Esophagus squamous epithelium (tissue), 5 donors: Measurements from ENCODE around the gene FAM83F. TPM values are rescaled to one million over a fixed set of nuclear protein-coding genes. Genes with fewer than 3 reads are reported as not detected.

Experiments used
- DNase-seq: peaks from one replicate; lab custom pipeline; 2025; lab: John Stamatoyannopoulos, UW
- H3K27ac ChIP-seq, 4 donors: fragments of 200-600 bp; sonication (generic); one replicate each; pipeline ENCODE4 v1.5.1; 2016 to 2019; ENCODE audit warnings: mild to moderate bottlenecking in 1 of 4
- H3K27me3 ChIP-seq, 4 donors: fragments of 200-600 bp; sonication (generic); 1 replicate in 3 of 4; 2 replicates in 1 of 4; pipeline versions ENCODE4 v1.5.1 to v1.6.0; 2017 to 2021; ENCODE audit warnings: antibody characterized with exemption in 1 of 4
- H3K36me3 ChIP-seq, 3 donors: fragments of 200-600 bp; sonication (generic); one replicate each; pipeline ENCODE4 v1.5.1; 2016 to 2019
- H3K4me1 ChIP-seq, 3 donors: fragments of 200-600 bp; sonication (generic); one replicate each; pipeline ENCODE4 v1.5.1; 2017 to 2019
- H3K4me3 ChIP-seq, 4 donors: fragments of 200-600 bp; sonication (generic); 1 replicate in 3 of 4; 2 replicates in 1 of 4; pipeline ENCODE4 v1.5.1; 2016 to 2019; ENCODE audit warnings: mild to moderate bottlenecking in 2 of 4, moderate library complexity in 1 of 4
- H3K9me3 ChIP-seq, 3 donors: fragments of 200-600 bp; sonication (generic); one replicate each; pipeline ENCODE4 v1.5.1; 2016 to 2019
- CTCF ChIP-seq, 6 experiments: fragments of 450-650 bp in 4 of 6; fragments of 200-600 bp in 2 of 6; sonication (generic) in 2 of 6; IDR thresholded peaks; one replicate each; pipeline ENCODE4 v1.5.1; 2016 to 2019; ENCODE audit warnings: antibody characterized with exemption in 6 of 6, mild to moderate bottlenecking in 4 of 6, moderate library complexity in 4 of 6
- POLR2A ChIP-seq, 4 donors: fragments of 450-650 bp; IDR thresholded peaks; one replicate each; pipeline ENCODE4 v1.6.1; 2017; ENCODE audit warnings: antibody characterized with exemption in 4 of 4, mild to moderate bottlenecking in 4 of 4, moderate library complexity in 3 of 4
- whole genome bisulfite sequencing, 2 donors: methylation state at CpG; one replicate each; pipeline ENCODE4 v1.1.5; 2018; 5-methylcytosine and 5-hydroxymethylcytosine counted together
- intact Hi-C: fragments of 100-400 bp; cut with DNase I; formaldehyde crosslinking; loops from one replicate; pipeline ENCODE4 v1.15.0; 2022
- total RNA-seq, 4 donors: library from RNA; depleted of rRNA; stranded (reverse); fragments of >200 nt; gene quantifications; one replicate each; pipeline ENCODE4 v1.1.0, GENCODE V29; 2016
- donor health status: DM: yes; HTN: yes; CAD: no.

Gene FAM83F
- total RNA-seq, 4 donors from 2014 or later: 25.5 to 39.2 (median 29.6) TPM

GRCh38 chr22:39966470-39966869 lies 28.3 kb upstream of the FAM83F start:
- H3K27me3 ChIP-seq: peaks cover 0 to 84% (median 0%) of the 10 kb centered on the region in 4 donors
- H3K4me3 ChIP-seq: no peak overlapping the region
- no peaks in the 10 kb centered on the region for H3K36me3 ChIP-seq
- intact Hi-C loops: no loop called here
- TF ChIP-seq CTCF (IDR thresholded peaks at IDR 0.05): no peak
- TF ChIP-seq POLR2A (IDR thresholded peaks at IDR 0.05): no peak
- 75 to 89% methylated on average over 2 of the region's 2 CpGs for WGBS, 2 donors
- peak overlapping the region in 1 of 4 donors; percentile 9 for H3K27ac ChIP-seq
- peaks cover 0 to 27% (median 14%) of the 10 kb centered on the region in 3 donors for H3K4me1 ChIP-seq
- no peaks in the 10 kb centered on the region for H3K9me3 ChIP-seq
- no peak for DNase-seq

GRCh38 chr22:39967103-39967829 lies 27.5 kb upstream of the FAM83F start:
- intact Hi-C loops: no loop called here
- TF ChIP-seq CTCF (IDR thresholded peaks at IDR 0.05) (no peak), POLR2A (IDR thresholded peaks at IDR 0.05) (no peak)
- peaks cover 0 to 27% (median 14%) of the 10 kb centered on the region in 3 donors for H3K4me1 ChIP-seq
- peaks cover 0 to 84% (median 0%) of the 10 kb centered on the region in 4 donors for H3K27me3 ChIP-seq
- H3K27ac ChIP-seq: peak overlapping the region in 3 of 4 donors; percentile 4 to 34 (median 7)
- no peak for DNase-seq
- WGBS, 2 donors: 43 to 46% methylated on average over 9 of the region's 9 CpGs
- H3K4me3 ChIP-seq: no peak overlapping the region
- no peaks in the 10 kb centered on the region for H3K36me3 ChIP-seq
- H3K9me3 ChIP-seq: no peaks in the 10 kb centered on the region

- H3K9me3 ChIP-seq: no peaks in the 10 kb centered on the region
- no peak for DNase-seq
- peaks cover 0 to 88% (median 0%) of the 10 kb centered on the region in 4 donors for H3K27me3 ChIP-seq
- intact Hi-C loops: no loop called here
- WGBS, 2 donors: 47 to 66% methylated on average over 10 to 13 of the region's 20 CpGs
- H3K27ac ChIP-seq: peak overlapping the region in 2 of 4 donors; percentile 11 to 34
- peaks cover 0 to 27% (median 14%) of the 10 kb centered on the region in 3 donors for H3K4me1 ChIP-seq
- no peak overlapping the region for H3K4me3 ChIP-seq
- no peak for TF ChIP-seq POLR2A (IDR thresholded peaks at IDR 0.05)
- TF ChIP-seq CTCF (IDR thresholded peaks at IDR 0.05): no peak
- H3K36me3 ChIP-seq: no peaks in the 10 kb centered on the region
These were observed 26.5 kb upstream of the FAM83F start for GRCh38 chr22:39967996-39968972.

- no peaks in the 10 kb centered on the region for H3K9me3 ChIP-seq
- WGBS, 2 donors: 87 to 91% methylated on average over 4 to 10 of the region's 10 CpGs
- intact Hi-C loops: no loop called here
- DNase-seq: no peak
- peaks cover 0 to 29% (median 14%) of the 10 kb centered on the region in 3 donors for H3K4me1 ChIP-seq
- no peak for TF ChIP-seq POLR2A (IDR thresholded peaks at IDR 0.05)
- H3K27ac ChIP-seq: no peak overlapping the region
- H3K27me3 ChIP-seq: peaks cover 0 to 89% (median 0%) of the 10 kb centered on the region in 4 donors
- no peaks in the 10 kb centered on the region for H3K36me3 ChIP-seq
- H3K4me3 ChIP-seq: no peak overlapping the region
These were observed 24.0 kb upstream of the FAM83F start for GRCh38 chr22:39970742-39971141.

- TF ChIP-seq POLR2A (IDR thresholded peaks at IDR 0.05): no peak
- no peak for TF ChIP-seq CTCF (IDR thresholded peaks at IDR 0.05)
- intact Hi-C loops: no loop called here
- DNase-seq: no peak
- no peaks in the 10 kb centered on the region for H3K9me3 ChIP-seq
- WGBS, 2 donors: 61 to 66% methylated on average over 5 of the region's 5 CpGs
- no peaks in the 10 kb centered on the region for H3K36me3 ChIP-seq
- H3K27me3 ChIP-seq: peaks cover 0 to 99% (median 0%) of the 10 kb centered on the region in 4 donors
- no peak overlapping the region for H3K27ac ChIP-seq
- H3K4me3 ChIP-seq: no peak overlapping the region
- peaks cover 0 to 15% (median 4%) of the 10 kb centered on the region in 3 donors for H3K4me1 ChIP-seq
These were observed 22.1 kb upstream of the FAM83F start for GRCh38 chr22:39972641-39973040.
